Suprapubic skin (tissue), 4 donors: ENCODE results near the gene MTREX.

Experiments used
- EP300 ChIP-seq: sonication (generic); formaldehyde crosslinking; IDR thresholded peaks from one replicate; pipeline ENCODE4 v1.6.1; 2017; ENCODE audit warnings: antibody characterized with exemption
- POLR2A ChIP-seq, 2 donors: fragments of 450-650 bp; IDR thresholded peaks; one replicate each; pipeline ENCODE4 v1.6.1; 2017; ENCODE audit warnings: antibody characterized with exemption in 2 of 2, mild to moderate bottlenecking in 2 of 2, moderate library complexity in 2 of 2
- POLR2AphosphoS5 ChIP-seq, 3 donors: sonication (generic); formaldehyde crosslinking; IDR thresholded peaks; one replicate each; pipeline ENCODE4 v1.6.1; 2017; ENCODE audit warnings: antibody characterized with exemption in 3 of 3
- TF ChIP-seq, protein P1 (sequence below), 2 donors: fragments of 200-600 bp in 1 of 2; fragments of 450-650 bp in 1 of 2; sonication (generic) in 1 of 2; IDR thresholded peaks; one replicate each; pipeline ENCODE4 v1.5.1; 2016 to 2019; ENCODE audit warnings: antibody characterized with exemption in 2 of 2, mild to moderate bottlenecking in 1 of 2, moderate library complexity in 1 of 2

DNA sequence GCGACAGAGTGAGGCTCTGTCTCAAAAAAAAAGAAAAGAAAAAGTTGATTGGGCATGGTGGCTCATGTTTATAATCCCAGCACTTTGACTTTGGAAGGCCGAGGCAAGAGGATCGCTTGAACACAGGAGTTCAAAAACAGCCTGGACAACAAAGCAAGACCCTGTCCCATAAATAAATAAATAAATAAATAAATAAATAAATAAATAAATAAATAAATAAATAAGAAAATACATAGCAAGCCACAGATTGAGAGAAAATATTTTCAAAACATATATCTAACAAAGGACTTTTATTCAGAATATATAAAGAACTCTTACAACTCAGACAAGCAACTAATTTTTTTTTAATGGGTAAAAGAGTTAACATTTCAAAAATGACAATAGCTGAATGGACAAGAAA is 155.8 kb downstream of the MTREX start:
- TF ChIP-seq POLR2A (IDR thresholded peaks at IDR 0.05) (no peak), POLR2AphosphoS5 (IDR thresholded peaks at IDR 0.05) (no peak), EP300 (no peak)
- TF ChIP-seq, protein P1, sequence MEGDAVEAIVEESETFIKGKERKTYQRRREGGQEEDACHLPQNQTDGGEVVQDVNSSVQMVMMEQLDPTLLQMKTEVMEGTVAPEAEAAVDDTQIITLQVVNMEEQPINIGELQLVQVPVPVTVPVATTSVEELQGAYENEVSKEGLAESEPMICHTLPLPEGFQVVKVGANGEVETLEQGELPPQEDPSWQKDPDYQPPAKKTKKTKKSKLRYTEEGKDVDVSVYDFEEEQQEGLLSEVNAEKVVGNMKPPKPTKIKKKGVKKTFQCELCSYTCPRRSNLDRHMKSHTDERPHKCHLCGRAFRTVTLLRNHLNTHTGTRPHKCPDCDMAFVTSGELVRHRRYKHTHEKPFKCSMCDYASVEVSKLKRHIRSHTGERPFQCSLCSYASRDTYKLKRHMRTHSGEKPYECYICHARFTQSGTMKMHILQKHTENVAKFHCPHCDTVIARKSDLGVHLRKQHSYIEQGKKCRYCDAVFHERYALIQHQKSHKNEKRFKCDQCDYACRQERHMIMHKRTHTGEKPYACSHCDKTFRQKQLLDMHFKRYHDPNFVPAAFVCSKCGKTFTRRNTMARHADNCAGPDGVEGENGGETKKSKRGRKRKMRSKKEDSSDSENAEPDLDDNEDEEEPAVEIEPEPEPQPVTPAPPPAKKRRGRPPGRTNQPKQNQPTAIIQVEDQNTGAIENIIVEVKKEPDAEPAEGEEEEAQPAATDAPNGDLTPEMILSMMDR (IDR thresholded peaks at IDR 0.05): no peak
